ENCODE measurements around the gene CORO1C. TPM values are rescaled to one million over a fixed set of nuclear protein-coding genes. Genes with fewer than 3 reads are reported as not detected.

CORO1C gene
- total and polyA plus RNA-seq, 9 of the 15 experiments (the other 6 are each of a cell fraction or from before 2014, with no cell fraction given) = 55.2 to 280 (median 150) TPM

DNA sequence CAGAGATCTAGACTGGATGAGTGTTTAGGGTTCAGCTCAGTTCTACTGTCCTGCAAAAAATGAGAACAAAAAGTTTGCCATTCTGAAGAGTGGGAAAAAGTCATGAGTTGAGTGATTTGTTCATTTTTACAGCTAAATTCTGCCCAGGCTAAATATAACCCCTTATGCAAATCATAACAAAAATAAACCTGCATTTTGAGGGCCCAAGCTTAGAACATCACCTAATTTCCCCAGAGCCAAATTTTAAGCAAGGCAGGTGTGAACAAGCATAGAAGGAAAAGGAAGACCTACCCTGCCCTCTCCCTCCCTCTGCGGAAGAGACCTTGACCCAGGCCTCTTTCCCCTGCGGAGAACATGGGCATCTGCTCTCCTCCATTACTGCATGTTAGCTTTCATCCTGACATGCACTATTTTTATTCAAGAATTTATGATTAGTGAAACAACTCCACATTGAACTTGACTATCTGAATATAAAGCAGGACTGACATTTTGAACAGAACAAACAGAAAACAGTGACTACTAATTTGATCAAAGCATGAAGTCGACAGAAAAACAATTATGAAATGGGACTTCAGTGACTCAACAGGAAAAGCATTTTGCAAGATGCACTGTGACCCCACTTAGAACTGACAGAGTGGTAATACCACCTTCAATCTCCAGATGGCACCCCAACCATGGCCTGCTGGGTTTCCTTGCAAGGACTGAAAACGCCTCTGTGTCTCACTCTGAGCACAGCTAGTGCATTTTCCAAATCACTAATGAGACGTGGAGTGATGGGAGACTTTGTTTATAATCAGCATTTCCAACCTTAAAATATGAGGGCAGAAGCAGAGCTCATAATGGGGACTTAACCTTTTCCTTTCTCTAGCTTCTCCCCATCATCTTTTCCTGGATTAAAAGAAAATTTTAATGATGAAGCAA, 66.7 kb downstream of the CORO1C start (continued):
- TF ChIP-seq HDAC1 (IDR thresholded peaks at IDR 0.05) (no peak), MEF2A (IDR thresholded peaks at IDR 0.05; ENCODE audit: control insufficient read depth, low read depth, low read length) (no peak), NELFE (IDR thresholded peaks at IDR 0.05; ENCODE audit: insufficient read depth, insufficient read length) (no peak), CBX5 (IDR thresholded peaks at IDR 0.05; ENCODE audit: borderline replicate concordance, low read depth) (no peak), ZNF764 (CRISPR knock-in tag; IDR thresholded peaks at IDR 0.05; ENCODE audit: low read depth) (no peak), GATA2 (CRISPR knock-in tag; IDR thresholded peaks at IDR 0.05) (no peak), SREBF2 (CRISPR knock-in tag; IDR thresholded peaks at IDR 0.05) (no peak), TRIM24 (IDR thresholded peaks at IDR 0.05) (peak in 1 of 2 experiments; percentile 21; a peak in 1 of 4 replicates), SAFB (IDR thresholded peaks at IDR 0.05; ENCODE audit: borderline replicate concordance, low read depth, low read length) (no peak), CEBPB (tag; IDR thresholded peaks at IDR 0.05) (peak; percentile 89), BCL6 (CRISPR knock-in tag; IDR thresholded peaks at IDR 0.05) (no peak), ZNF444 (CRISPR knock-in tag; IDR thresholded peaks at IDR 0.05) (no peak), RBM14 (IDR thresholded peaks at IDR 0.05; ENCODE audit: borderline replicate concordance, insufficient read depth, low read depth, low read length) (no peak), NBN (IDR thresholded peaks at IDR 0.05; ENCODE audit: low read depth) (peak; percentile 29; the same call in 1 of the 2 replicates), ZFP30 (CRISPR knock-in tag; IDR thresholded peaks at IDR 0.05; ENCODE audit: borderline replicate concordance) (no peak), TCFL5 (CRISPR knock-in tag; conservative IDR thresholded peaks at IDR 0.05) (no peak), RHOXF2B (CRISPR knock-in tag; conservative IDR thresholded peaks at IDR 0.05) (no peak), POLR2A (conservative IDR thresholded peaks at IDR 0.05) (no peak), ZNF707 (CRISPR knock-in tag; conservative IDR thresholded peaks at IDR 0.05) (no peak), DPF2 (IDR thresholded peaks at IDR 0.05) (peak; percentile 63; the same call in 1 of the 2 replicates), KAT7 (CRISPR knock-in tag; IDR thresholded peaks at IDR 0.05; ENCODE audit: borderline replicate concordance) (no peak), SIN3A (IDR thresholded peaks at IDR 0.05; ENCODE audit: borderline replicate concordance in 2 of 2, control insufficient read depth in 1 of 2, low read depth in 2 of 2, low read length in 2 of 2) (no peak), ZNF384 (IDR thresholded peaks at IDR 0.05; ENCODE audit: low read depth, low read length) (no peak), RBM39 (optimal IDR thresholded peaks at IDR 0.05; ENCODE audit: low read depth, low read length) (no peak), SIRT6 (IDR thresholded peaks at IDR 0.05; ENCODE audit: low read depth, low read length) (no peak)
- TF ChIP-seq, protein P1, sequence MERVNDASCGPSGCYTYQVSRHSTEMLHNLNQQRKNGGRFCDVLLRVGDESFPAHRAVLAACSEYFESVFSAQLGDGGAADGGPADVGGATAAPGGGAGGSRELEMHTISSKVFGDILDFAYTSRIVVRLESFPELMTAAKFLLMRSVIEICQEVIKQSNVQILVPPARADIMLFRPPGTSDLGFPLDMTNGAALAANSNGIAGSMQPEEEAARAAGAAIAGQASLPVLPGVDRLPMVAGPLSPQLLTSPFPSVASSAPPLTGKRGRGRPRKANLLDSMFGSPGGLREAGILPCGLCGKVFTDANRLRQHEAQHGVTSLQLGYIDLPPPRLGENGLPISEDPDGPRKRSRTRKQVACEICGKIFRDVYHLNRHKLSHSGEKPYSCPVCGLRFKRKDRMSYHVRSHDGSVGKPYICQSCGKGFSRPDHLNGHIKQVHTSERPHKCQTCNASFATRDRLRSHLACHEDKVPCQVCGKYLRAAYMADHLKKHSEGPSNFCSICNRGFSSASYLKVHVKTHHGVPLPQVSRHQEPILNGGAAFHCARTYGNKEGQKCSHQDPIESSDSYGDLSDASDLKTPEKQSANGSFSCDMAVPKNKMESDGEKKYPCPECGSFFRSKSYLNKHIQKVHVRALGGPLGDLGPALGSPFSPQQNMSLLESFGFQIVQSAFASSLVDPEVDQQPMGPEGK (CRISPR knock-in tag; IDR thresholded peaks at IDR 0.05; ENCODE audit: borderline replicate concordance) = no peak
- TF ChIP-seq, protein P2, sequence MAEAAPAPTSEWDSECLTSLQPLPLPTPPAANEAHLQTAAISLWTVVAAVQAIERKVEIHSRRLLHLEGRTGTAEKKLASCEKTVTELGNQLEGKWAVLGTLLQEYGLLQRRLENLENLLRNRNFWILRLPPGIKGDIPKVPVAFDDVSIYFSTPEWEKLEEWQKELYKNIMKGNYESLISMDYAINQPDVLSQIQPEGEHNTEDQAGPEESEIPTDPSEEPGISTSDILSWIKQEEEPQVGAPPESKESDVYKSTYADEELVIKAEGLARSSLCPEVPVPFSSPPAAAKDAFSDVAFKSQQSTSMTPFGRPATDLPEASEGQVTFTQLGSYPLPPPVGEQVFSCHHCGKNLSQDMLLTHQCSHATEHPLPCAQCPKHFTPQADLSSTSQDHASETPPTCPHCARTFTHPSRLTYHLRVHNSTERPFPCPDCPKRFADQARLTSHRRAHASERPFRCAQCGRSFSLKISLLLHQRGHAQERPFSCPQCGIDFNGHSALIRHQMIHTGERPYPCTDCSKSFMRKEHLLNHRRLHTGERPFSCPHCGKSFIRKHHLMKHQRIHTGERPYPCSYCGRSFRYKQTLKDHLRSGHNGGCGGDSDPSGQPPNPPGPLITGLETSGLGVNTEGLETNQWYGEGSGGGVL (CRISPR knock-in tag; IDR thresholded peaks at IDR 0.05) = no peak
